GM21717 (cell line): ENCODE results near the gene PIK3R6.
"Not testable (repeated sequence)": the region's sequence is repeated elsewhere in the genome, so short reads cannot be mapped to it uniquely, and the experiment has no call there.

ENCODE experiments used
- ATAC-seq: cut with Tn5 transposase; IDR thresholded peaks from one replicate; pipeline ENCODE4 v1.9.1; 2021; ENCODE audit warnings: mild to moderate bottlenecking, moderate library complexity; ENCODE audit not compliant: unreplicated experiment

Gene PIK3R6

GRCh38 chr17:8894202-8894671, 26.8 kb upstream of the PIK3R6 start:
- no peak for ATAC-seq

DNA sequence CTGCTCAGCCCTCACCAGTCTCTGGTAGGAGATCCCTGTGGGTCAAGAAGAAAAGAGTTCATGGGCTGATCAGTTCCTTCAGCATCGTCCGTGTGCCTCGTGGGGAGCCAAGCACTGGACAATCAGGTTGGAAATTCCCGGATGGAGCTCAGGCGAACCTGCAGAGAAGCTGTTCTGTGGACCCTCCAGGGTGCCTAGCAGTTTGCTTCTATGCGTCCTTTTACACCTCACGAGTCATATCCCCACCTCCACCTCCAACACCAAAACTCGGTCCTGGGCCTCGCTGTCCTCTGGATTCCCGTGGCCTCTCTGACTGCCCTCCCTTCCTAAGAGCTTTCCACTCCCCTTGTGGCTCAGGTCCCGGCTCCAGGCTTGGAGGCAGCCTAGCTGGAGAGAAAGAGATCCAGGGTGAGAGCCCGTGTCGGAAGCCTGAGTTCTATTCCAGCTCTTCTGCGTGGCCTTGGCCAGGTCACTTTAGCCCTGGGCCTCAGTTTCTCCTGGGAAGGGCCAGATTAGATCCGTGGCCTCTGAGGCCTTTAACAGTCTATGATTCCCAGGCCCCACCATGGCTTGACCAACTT, 26.2 kb upstream of the PIK3R6 start:
- ATAC-seq: no peak

- no peak for ATAC-seq
These were observed 25.6 kb upstream of the PIK3R6 start for GRCh38 chr17:8893059-8893458.

DNA sequence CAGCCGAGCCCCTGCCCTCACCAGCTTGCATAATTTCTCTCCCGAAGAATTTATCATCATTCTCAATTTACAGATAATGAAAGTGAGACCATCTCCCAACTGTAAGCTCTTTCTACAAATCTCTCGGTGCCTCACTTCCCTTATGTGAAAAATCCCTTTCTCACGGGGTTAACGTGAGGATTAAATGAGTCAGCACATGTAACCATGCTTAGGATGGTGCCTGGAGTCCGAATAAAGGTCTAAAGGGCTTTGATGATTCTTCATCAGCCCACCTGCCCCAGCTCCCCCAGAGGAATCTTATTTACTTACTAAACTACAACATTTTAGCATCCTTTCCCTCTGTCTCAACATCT, 24.8 kb upstream of the PIK3R6 start:
- peak; percentile 56 for ATAC-seq

DNA sequence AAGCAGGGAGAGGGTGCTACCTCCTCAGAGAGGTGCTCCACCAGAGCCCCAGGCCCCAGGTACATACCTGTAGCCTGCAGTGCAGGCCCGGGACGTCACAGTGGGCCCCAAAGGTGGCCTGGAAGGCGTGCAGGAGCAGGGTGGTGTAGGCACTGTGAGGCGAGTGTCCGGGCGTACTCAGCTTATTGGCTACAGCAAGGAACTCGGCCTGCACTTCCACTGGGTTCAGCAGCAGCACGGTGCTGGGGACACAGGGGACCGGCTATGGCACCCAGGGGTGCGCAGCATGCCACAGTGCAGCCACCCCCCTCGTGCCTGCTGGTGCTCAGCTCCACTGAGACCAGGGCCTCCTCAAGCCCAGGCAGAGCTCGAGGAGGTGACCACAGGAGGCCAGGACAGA, 23.2 kb upstream of the PIK3R6 start:
- ATAC-seq: no peak

GRCh38 chr17:8889458-8890210, 22.2 kb upstream of the PIK3R6 start:
- ATAC-seq: no peak

GRCh38 chr17:8888704-8889302, 21.3 kb upstream of the PIK3R6 start:
- ATAC-seq: no peak

GRCh38 chr17:8887834-8888703, 20.6 kb upstream of the PIK3R6 start:
- ATAC-seq: no peak

DNA sequence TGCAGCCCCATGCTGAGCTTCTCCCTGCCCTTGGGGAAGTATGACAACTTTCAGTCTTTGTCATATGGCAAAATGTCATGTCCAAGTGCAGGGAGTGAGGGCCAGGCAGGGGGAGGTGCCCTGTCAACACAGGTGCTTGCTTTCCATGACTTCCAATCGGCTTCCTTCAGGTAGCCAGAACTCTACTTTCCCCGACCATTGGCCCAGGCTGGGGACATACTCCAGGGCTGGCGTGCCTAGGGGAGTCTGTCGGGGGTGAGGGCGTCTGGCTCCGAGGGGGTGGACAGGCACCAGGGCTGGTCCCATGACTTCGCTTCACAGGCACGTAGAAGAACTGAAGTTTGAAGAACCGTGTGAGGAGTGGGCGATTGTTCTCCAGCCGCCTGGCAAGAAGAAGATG, 19.8 kb upstream of the PIK3R6 start:
- ATAC-seq: no peak

GRCh38 chr17:8885967-8886684, 18.7 kb upstream of the PIK3R6 start:
- ATAC-seq: no peak

DNA sequence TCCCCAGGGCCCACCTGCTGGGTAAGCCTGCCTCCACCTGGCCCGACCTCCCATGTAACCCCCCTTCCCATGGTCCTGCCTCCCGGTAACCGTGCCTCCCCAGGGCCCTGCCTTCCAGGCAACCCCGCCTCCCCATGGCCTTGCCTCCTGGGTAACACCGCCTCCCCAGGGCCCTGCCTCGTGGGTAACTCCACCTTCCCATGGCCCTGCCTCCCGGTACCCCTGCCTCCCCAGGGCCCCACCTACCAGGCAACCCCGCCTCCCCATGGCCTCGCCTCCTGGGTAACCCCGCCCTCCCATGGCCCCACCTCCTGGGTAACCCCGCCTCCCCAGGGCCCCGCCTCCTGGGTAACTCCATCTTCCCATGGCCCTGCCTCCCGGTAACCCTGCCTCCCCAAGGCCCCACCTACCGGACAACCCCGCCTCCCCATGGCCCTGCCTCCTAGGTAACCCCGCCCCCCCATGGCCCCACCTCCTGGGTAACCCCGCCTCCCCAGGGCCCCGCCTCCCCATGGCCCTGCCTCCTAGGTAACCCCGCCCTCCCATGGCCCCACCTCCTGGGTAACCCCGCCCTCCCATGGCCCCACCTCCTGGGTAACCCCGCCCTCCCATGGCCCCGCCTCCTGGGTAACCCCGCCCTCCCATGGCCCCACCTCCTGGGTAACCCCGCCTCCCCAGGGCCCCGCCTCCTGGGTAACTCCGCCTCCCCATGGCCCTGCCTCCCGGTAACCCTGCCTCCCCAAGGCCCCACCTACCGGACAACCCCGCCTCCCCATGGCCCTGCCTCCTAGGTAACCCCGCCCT, 17.9 kb upstream of the PIK3R6 start:
- ATAC-seq: not testable (repeated sequence)

- no peak for ATAC-seq
These were observed 17.0 kb upstream of the PIK3R6 start for GRCh38 chr17:8884336-8884990.

DNA sequence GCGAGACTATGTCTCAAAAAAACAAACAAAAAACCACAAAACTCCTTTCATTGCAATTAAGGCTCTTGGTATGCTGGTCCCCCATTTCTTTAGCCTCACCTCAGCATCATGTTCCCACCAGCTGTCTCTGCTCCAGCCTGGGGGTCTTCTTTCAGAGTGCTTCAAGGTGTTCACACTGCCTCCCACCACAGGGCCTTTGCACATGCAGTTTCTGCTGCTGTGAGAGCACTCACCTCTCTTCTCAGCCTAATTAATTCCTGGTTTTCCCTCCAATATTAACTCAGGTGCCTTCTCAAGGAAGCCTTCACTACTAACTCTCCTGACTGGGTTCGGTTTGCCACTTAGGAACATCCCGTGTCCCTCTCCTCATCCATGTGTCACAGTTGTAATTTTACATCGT, 15.9 kb upstream of the PIK3R6 start:
- ATAC-seq: no peak

DNA sequence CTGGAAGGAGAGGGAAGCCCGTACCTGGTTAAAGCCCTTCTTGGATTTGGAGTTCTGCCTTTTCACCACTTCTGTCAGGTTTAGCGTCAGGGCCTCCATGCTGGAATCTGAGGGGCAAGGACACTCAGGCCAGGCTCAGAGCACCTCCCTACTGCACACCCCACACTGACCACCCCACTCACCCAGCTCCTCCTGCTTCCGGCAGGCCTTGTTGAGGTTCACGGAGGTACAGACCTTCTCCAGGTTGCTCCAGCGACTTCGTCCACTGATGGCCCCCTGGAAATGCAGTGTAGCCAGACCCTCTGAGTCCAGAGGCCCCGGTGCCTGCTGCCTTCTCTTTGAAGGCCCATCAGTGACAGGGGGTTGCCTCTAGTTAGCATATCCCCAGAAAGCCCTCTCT, 14.1 kb upstream of the PIK3R6 start:
- no peak for ATAC-seq

DNA sequence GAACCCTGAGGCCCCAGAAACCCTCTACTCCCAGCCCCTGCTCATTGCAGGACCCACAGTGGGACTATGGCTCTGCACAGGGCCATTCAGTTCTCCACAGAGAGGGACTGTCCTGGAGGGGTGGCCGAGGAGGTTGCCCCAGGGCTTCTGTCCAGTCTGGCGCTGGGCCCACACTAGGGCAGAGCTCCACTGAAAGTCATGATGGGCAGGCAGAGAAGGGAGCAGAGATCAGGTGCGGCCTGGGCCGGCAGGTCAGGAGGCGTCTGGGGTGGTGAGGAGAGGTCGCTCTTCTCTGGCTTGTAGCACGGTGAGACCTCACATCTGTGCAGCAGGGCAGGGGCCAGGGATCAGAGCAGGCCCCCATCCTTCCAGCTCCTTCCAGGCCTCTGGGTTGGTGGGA, 13.0 kb upstream of the PIK3R6 start:
- no peak for ATAC-seq

- ATAC-seq: no peak
These were observed 11.9 kb upstream of the PIK3R6 start for GRCh38 chr17:8879410-8879809.

DNA sequence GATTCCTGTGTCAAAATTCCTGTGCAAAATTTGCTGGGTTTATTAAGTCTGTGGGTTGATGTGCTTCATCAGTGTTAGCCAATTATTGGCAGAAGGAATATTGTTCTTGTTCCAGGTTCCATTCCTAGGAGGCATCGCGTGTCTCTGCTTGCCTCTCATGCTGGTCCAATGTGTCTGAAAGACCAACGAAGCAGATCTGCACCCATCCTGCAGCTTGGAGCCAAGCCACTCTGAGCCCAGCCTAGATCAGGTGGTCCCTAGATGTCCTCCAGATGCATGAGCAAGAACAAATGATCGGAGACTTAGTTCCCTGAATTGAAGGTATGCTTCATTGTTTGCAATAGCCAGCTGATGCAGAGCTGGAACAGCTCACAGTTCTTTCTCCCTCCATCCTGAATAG, 10.5 kb upstream of the PIK3R6 start:
- no peak for ATAC-seq

DNA sequence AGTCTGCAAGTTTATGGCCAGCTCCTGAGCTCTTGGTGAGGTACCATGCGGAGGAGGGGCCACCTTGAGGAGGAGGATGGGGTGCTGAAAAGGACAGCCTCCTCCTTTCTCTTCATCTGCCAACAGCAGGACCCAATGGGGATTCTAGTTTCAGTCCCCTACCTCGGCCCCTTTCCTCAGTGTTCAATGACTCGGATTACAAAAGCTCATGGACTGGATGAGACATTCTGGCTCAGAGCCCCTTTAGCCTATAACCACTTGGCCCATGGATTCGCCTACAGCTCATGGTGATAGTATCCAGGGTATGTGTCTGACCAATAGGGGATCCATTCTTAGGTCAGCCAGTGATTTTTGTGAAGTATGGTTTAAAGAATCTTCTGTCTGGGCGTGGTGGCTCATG, 8.5 kb upstream of the PIK3R6 start:
- ATAC-seq: no peak

DNA sequence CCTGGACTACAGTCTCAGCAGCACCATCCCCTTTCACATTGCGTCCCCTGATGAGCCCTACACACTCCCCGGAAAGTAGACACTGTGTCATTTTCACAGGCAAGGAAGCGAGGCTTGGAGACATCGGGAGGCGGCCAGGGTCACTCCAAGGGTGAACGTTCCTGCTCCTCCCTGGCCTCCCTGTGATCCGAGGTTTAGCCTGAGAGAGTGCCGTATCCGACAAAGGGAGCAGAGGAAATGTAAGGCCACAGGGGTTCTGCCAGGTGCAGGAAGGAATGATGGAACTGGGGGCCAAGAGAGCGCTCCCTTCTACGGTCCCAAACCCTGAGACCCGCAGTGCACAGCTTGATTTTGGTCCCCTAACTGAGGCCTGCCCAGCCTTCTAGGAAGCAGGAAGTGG, 8.0 kb upstream of the PIK3R6 start:
- ATAC-seq: no peak
